ENCODE data around the gene MUC5AC. TPM values are rescaled to one million over a fixed set of nuclear protein-coding genes. Genes with fewer than 3 reads are reported as not detected.

The MUC5AC gene
- total and polyA plus RNA-seq, 8 donors: 0.04 to 0.75 (median 0.37) TPM; not detected in 1

- no peak for ATAC-seq
- no peak for TF ChIP-seq CTCF (IDR thresholded peaks at IDR 0.05)
- Histone ChIP-seq H3K27me3 (peaks cover 0 to 30% of the 10 kb centered on the region in 2 donors), H3K4me3 (no peak overlapping the region), H3K36me3 (no peaks in the 10 kb centered on the region), H3K27ac (no peak overlapping the region), H3K9me3 (no peaks in the 10 kb centered on the region), H3K4me1 (no peaks in the 10 kb centered on the region)
- peak in 1 of 4 donors; percentile 59 for DNase-seq
- intact Hi-C loops (cut with DNase I): no loop called here
Observed at GRCh38 chr11:1176224-1177019, 18.7 kb downstream of the MUC5AC start.

GRCh38 chr11:1177020-1177770 is 19.4 kb downstream of the MUC5AC start:
- H3K27me3 ChIP-seq: peaks cover 0 to 38% of the 10 kb centered on the region in 2 donors
- H3K4me1 ChIP-seq: no peaks in the 10 kb centered on the region
- H3K27ac ChIP-seq: no peak overlapping the region
- TF ChIP-seq CTCF (IDR thresholded peaks at IDR 0.05): no peak
- H3K36me3 ChIP-seq: no peaks in the 10 kb centered on the region
- DNase-seq: peak in 1 of 4 donors; percentile 56
- intact Hi-C loops (cut with DNase I): no loop called here
- no peak overlapping the region for H3K4me3 ChIP-seq
- ATAC-seq: no peak
- no peaks in the 10 kb centered on the region for H3K9me3 ChIP-seq

GRCh38 chr11:1177771-1178090 is 20.0 kb downstream of the MUC5AC start:
- ATAC-seq (no peak), DNase-seq (peak in 1 of 4 donors; percentile 65)
- intact Hi-C loops (cut with DNase I): no loop called here
- H3K27me3 ChIP-seq: peaks cover 0 to 41% of the 10 kb centered on the region in 2 donors
- H3K4me1 ChIP-seq: no peaks in the 10 kb centered on the region
- no peak overlapping the region for H3K27ac ChIP-seq
- H3K36me3 ChIP-seq: no peaks in the 10 kb centered on the region
- H3K9me3 ChIP-seq: no peaks in the 10 kb centered on the region
- TF ChIP-seq CTCF (IDR thresholded peaks at IDR 0.05): no peak
- no peak overlapping the region for H3K4me3 ChIP-seq

- Histone ChIP-seq H3K4me3 (no peak overlapping the region), H3K27me3 (peaks cover 0 to 41% of the 10 kb centered on the region in 2 donors), H3K4me1 (no peaks in the 10 kb centered on the region), H3K36me3 (no peaks in the 10 kb centered on the region), H3K27ac (no peak overlapping the region), H3K9me3 (no peaks in the 10 kb centered on the region)
- ATAC-seq: no peak
- DNase-seq: peak in 1 of 4 donors; percentile 71
- TF ChIP-seq CTCF (IDR thresholded peaks at IDR 0.05): no peak
- intact Hi-C loops (cut with DNase I): no loop called here
Observed at GRCh38 chr11:1178201-1178885, 20.6 kb downstream of the MUC5AC start.

- intact Hi-C loops (cut with DNase I): no loop called here
- no peak for ATAC-seq
- H3K9me3 ChIP-seq: no peaks in the 10 kb centered on the region
- TF ChIP-seq CTCF (IDR thresholded peaks at IDR 0.05): no peak
- H3K4me3 ChIP-seq: no peak overlapping the region
- no peak for DNase-seq
- H3K27me3 ChIP-seq: peaks cover 0 to 41% of the 10 kb centered on the region in 2 donors
- no peak overlapping the region for H3K27ac ChIP-seq
- H3K4me1 ChIP-seq: no peaks in the 10 kb centered on the region
- H3K36me3 ChIP-seq: no peaks in the 10 kb centered on the region
Observed at GRCh38 chr11:1178906-1179305, 21.2 kb downstream of the MUC5AC start.
